Brain microvascular endothelial cell (primary cell): ENCODE results near the gene ASB1.

ENCODE experiments used
- DNase-seq: peaks from one replicate; pipeline ENCODE4 v3.0.0-alpha.2; 2020
- H3K27ac ChIP-seq: fragments of 250-450 bp; sonication (Bioruptor Pico); 2 replicates; pipeline ENCODE4 v1.5.1; 2020; ENCODE audit warnings: mild to moderate bottlenecking, moderate library complexity
- H3K27me3 ChIP-seq: fragments of 250-450 bp; sonication (Bioruptor Pico); replicated peaks from 2 replicates; pipeline ENCODE4 v1.5.1; 2020; ENCODE audit warnings: mild to moderate bottlenecking
- H3K36me3 ChIP-seq: fragments of 250-450 bp; sonication (Bioruptor Pico); replicated peaks from 2 replicates; pipeline ENCODE4 v1.5.1; 2020; ENCODE audit warnings: mild to moderate bottlenecking
- H3K4me3 ChIP-seq: 2 replicates; pipeline ENCODE4 v1.5.1; 2011; ENCODE audit warnings: low read depth, mild to moderate bottlenecking, control low read depth, low read length, moderate library complexity
- CTCF ChIP-seq: IDR thresholded peaks from 2 replicates; pipeline ENCODE4 v1.5.1; 2011; ENCODE audit warnings: low read depth, mild to moderate bottlenecking, moderate library complexity, low read length, control low read depth, inconsistent platforms; ENCODE audit errors: missing control alignments
- in situ Hi-C: cut with HindIII; loops from 2 replicates; pipeline ENCODE4 v1.10.0; 2017; ENCODE audit warnings: low sequenced_read_pairs, low pct_ligation_motif_present

ASB1 gene

GRCh38 chr2:238381341-238382115, 45.2 kb upstream of the ASB1 start:
- in situ Hi-C loops: no loop called here
- DNase-seq: no peak
- no peak for TF ChIP-seq CTCF
- peaks cover 3% of the 10 kb centered on the region for H3K36me3 ChIP-seq
- H3K4me3 ChIP-seq: no peak overlapping the region
- H3K27me3 ChIP-seq: no peaks in the 10 kb centered on the region
- no peak overlapping the region for H3K27ac ChIP-seq

GRCh38 chr2:238382381-238382781, 44.3 kb upstream of the ASB1 start:
- no peak overlapping the region for H3K27ac ChIP-seq
- no peak for DNase-seq

GRCh38 chr2:238383135-238383534, 43.6 kb upstream of the ASB1 start:
- TF ChIP-seq CTCF: no peak
- no peak overlapping the region for H3K27ac ChIP-seq
- no peak for DNase-seq
- H3K36me3 ChIP-seq: peaks cover 3% of the 10 kb centered on the region
- no peaks in the 10 kb centered on the region for H3K27me3 ChIP-seq
- H3K4me3 ChIP-seq: no peak overlapping the region
- in situ Hi-C loops: no loop called here

More at GRCh38 chr2:238382381-238382781, 44.3 kb upstream of the ASB1 start:
- no peak overlapping the region for H3K4me3 ChIP-seq
- in situ Hi-C loops: no loop called here
- H3K36me3 ChIP-seq: peaks cover 3% of the 10 kb centered on the region
- H3K27me3 ChIP-seq: no peaks in the 10 kb centered on the region
- TF ChIP-seq CTCF: no peak

- DNase-seq: no peak
- no peaks in the 10 kb centered on the region for H3K27me3 ChIP-seq
- H3K36me3 ChIP-seq: peaks cover 3% of the 10 kb centered on the region
- no peak for TF ChIP-seq CTCF
- no peak overlapping the region for H3K4me3 ChIP-seq
- in situ Hi-C loops: no loop called here
- no peak overlapping the region for H3K27ac ChIP-seq
Measured at GRCh38 chr2:238383743-238384380, 42.9 kb upstream of the ASB1 start.

- peaks cover 3% of the 10 kb centered on the region for H3K36me3 ChIP-seq
- H3K27ac ChIP-seq: no peak overlapping the region
- no peak for TF ChIP-seq CTCF
- DNase-seq: no peak
- in situ Hi-C loops: no loop called here
- no peaks in the 10 kb centered on the region for H3K27me3 ChIP-seq
- no peak overlapping the region for H3K4me3 ChIP-seq
Measured at GRCh38 chr2:238387332-238387731, 39.4 kb upstream of the ASB1 start.
